Stimulated activated naive B cell treated with anti-CD40 and anti-IgM and Interleukin-4, amounts not matched to agents 10 μg/mL and 1 μg/mL and 100 μg/mL, for 72 hours (primary cell): ENCODE results near the gene ERLIN1.

Experiments
- ATAC-seq, 2 donors: fragments of 150-1000 bp; cut with Tn5 transposase; replicated peaks; 2 replicates each; pipeline ENCODE4 v1.10.0; 2021; ENCODE audit warnings: moderate library complexity in 1 of 2
- DNase-seq: peaks from one replicate; pipeline ENCODE4 v3.0.0; 2021
- H3K27ac Mint-ChIP-seq: one replicate; pipeline ENCODE4 v1.8.0; 2022; ENCODE audit warnings: mild to moderate bottlenecking, mixed read lengths
- H3K27me3 Mint-ChIP-seq, 2 donors: one replicate each; pipeline ENCODE4 v1.8.0; 2022; ENCODE audit warnings: mixed read lengths in 2 of 2
- H3K36me3 Mint-ChIP-seq, 2 donors: one replicate each; pipeline ENCODE4 v1.8.0; 2022; ENCODE audit warnings: mixed read lengths in 2 of 2, mild to moderate bottlenecking in 1 of 2
- H3K4me1 Mint-ChIP-seq, 2 donors: one replicate each; pipeline ENCODE4 v1.8.0; 2022; ENCODE audit warnings: mixed read lengths in 2 of 2, mild to moderate bottlenecking in 1 of 2
- H3K4me3 Mint-ChIP-seq, 2 donors: one replicate each; pipeline ENCODE4 v1.8.0; 2022; ENCODE audit warnings: mild to moderate bottlenecking in 2 of 2, mixed read lengths in 2 of 2, moderate library complexity in 1 of 2
- H3K9me3 Mint-ChIP-seq, 2 donors: one replicate each; pipeline ENCODE4 v1.8.0; 2022; ENCODE audit warnings: mixed read lengths in 2 of 2, mild to moderate bottlenecking in 1 of 2

The ERLIN1 gene

GRCh38 chr10:100157156-100157555, 28.7 kb downstream of the ERLIN1 start:
- no peaks in the 10 kb centered on the region for H3K27me3 Mint-ChIP-seq
- ATAC-seq (no peak), DNase-seq (no peak)
- peaks cover 0 to 2% of the 10 kb centered on the region in 2 donors for H3K9me3 Mint-ChIP-seq
- H3K4me3 Mint-ChIP-seq, result no peak overlapping the region
- peaks cover 52 to 70% of the 10 kb centered on the region in 2 donors for H3K36me3 Mint-ChIP-seq
- peaks cover 19 to 29% of the 10 kb centered on the region in 2 donors for H3K4me1 Mint-ChIP-seq
- H3K27ac Mint-ChIP-seq, result no peak overlapping the region

- Mint-ChIP-seq H3K4me3 (no peak overlapping the region), H3K36me3 (peaks cover 56 to 75% of the 10 kb centered on the region in 2 donors), H3K9me3 (peaks cover 0 to 2% of the 10 kb centered on the region in 2 donors), H3K27ac (no peak overlapping the region), H3K27me3 (no peaks in the 10 kb centered on the region), H3K4me1 (peaks cover 19 to 29% of the 10 kb centered on the region in 2 donors)
- no peak for DNase-seq
- no peak for ATAC-seq
Observed at GRCh38 chr10:100155936-100156335, 29.9 kb downstream of the ERLIN1 start.

- Mint-ChIP-seq H3K36me3 (peaks cover 60 to 73% of the 10 kb centered on the region in 2 donors), H3K27ac (no peak overlapping the region)
Observed at GRCh38 chr10:100154666-100155065, 31.2 kb downstream of the ERLIN1 start.

GRCh38 chr10:100153239-100153825, 32.5 kb downstream of the ERLIN1 start:
- Mint-ChIP-seq H3K9me3 (peaks cover 0 to 2% of the 10 kb centered on the region in 2 donors), H3K4me3 (no peak overlapping the region), H3K27ac (no peak overlapping the region), H3K4me1 (peaks cover 25 to 37% of the 10 kb centered on the region in 2 donors), H3K27me3 (no peaks in the 10 kb centered on the region), H3K36me3 (peaks cover 51 to 70% of the 10 kb centered on the region in 2 donors)
- ATAC-seq, result no peak
- no peak for DNase-seq

More at GRCh38 chr10:100154666-100155065, 31.2 kb downstream of the ERLIN1 start:
- peaks cover 0 to 2% of the 10 kb centered on the region in 2 donors for H3K9me3 Mint-ChIP-seq
- H3K4me1 Mint-ChIP-seq, result peaks cover 22 to 32% of the 10 kb centered on the region in 2 donors
- ATAC-seq (no peak), DNase-seq (no peak)
- H3K27me3 Mint-ChIP-seq, result no peaks in the 10 kb centered on the region
- no peak overlapping the region for H3K4me3 Mint-ChIP-seq

GRCh38 chr10:100151723-100152300, 34.0 kb downstream of the ERLIN1 start:
- Mint-ChIP-seq H3K27ac (no peak overlapping the region), H3K4me3 (no peak overlapping the region), H3K36me3 (peaks cover 41 to 57% of the 10 kb centered on the region in 2 donors), H3K9me3 (peaks cover 0 to under 1% of the 10 kb centered on the region in 2 donors), H3K4me1 (peaks cover 13 to 22% of the 10 kb centered on the region in 2 donors), H3K27me3 (no peaks in the 10 kb centered on the region)
- DNase-seq, result no peak
- no peak for ATAC-seq

- peak; percentile 84 to 91 for ATAC-seq
- peaks cover 20 to 30% of the 10 kb centered on the region in 2 donors for H3K36me3 Mint-ChIP-seq
- peaks cover 0 to 2% of the 10 kb centered on the region in 2 donors for H3K9me3 Mint-ChIP-seq
- peaks cover 4 to 16% of the 10 kb centered on the region in 2 donors for H3K27me3 Mint-ChIP-seq
- peak overlapping the region in 1 of 2 donors; percentile 11 for H3K4me3 Mint-ChIP-seq
- peak overlapping the region; percentile 57 for H3K27ac Mint-ChIP-seq
- peak; percentile 28 for DNase-seq
- peaks cover 12 to 17% of the 10 kb centered on the region in 2 donors for H3K4me1 Mint-ChIP-seq
Observed at GRCh38 chr10:100148353-100149211, 37.2 kb downstream of the ERLIN1 start.

GRCh38 chr10:100146875-100147650, 38.8 kb downstream of the ERLIN1 start:
- Mint-ChIP-seq H3K36me3 (peaks cover 13 to 21% of the 10 kb centered on the region in 2 donors), H3K4me3 (no peak overlapping the region), H3K9me3 (peaks cover 0 to 2% of the 10 kb centered on the region in 2 donors), H3K4me1 (peaks cover 12 to 17% of the 10 kb centered on the region in 2 donors), H3K27ac (no peak overlapping the region), H3K27me3 (peaks cover 4 to 16% of the 10 kb centered on the region in 2 donors)
- DNase-seq (no peak), ATAC-seq (no peak)

GRCh38 chr10:100146398-100146797, 39.4 kb downstream of the ERLIN1 start:
- ATAC-seq (no peak), DNase-seq (no peak)
- Mint-ChIP-seq H3K4me1 (peaks cover 12 to 17% of the 10 kb centered on the region in 2 donors), H3K9me3 (peaks cover 0 to 2% of the 10 kb centered on the region in 2 donors), H3K27me3 (peaks cover 4 to 16% of the 10 kb centered on the region in 2 donors), H3K4me3 (no peak overlapping the region), H3K36me3 (peaks cover 8 to 14% of the 10 kb centered on the region in 2 donors), H3K27ac (no peak overlapping the region)

- DNase-seq, result no peak
- Mint-ChIP-seq H3K9me3 (peaks cover 0 to 2% of the 10 kb centered on the region in 2 donors), H3K36me3 (no peaks in the 10 kb centered on the region), H3K27ac (no peak overlapping the region), H3K4me1 (peaks cover 4 to 5% of the 10 kb centered on the region in 2 donors), H3K4me3 (no peak overlapping the region), H3K27me3 (peaks cover 11 to 16% of the 10 kb centered on the region in 2 donors)
- ATAC-seq, result no peak
Observed at GRCh38 chr10:100143756-100144155, 42.1 kb downstream of the ERLIN1 start.

- Mint-ChIP-seq H3K27ac (no peak overlapping the region), H3K36me3 (no peaks in the 10 kb centered on the region), H3K4me3 (no peak overlapping the region), H3K9me3 (peaks cover 0 to 2% of the 10 kb centered on the region in 2 donors), H3K4me1 (no peaks in the 10 kb centered on the region), H3K27me3 (peaks cover 17 to 23% of the 10 kb centered on the region in 2 donors)
- no peak for DNase-seq
- no peak for ATAC-seq
Observed at GRCh38 chr10:100141446-100142087, 44.3 kb downstream of the ERLIN1 start.

- peaks cover 17% of the 10 kb centered on the region in 2 donors for H3K27me3 Mint-ChIP-seq
- H3K36me3 Mint-ChIP-seq, result no peaks in the 10 kb centered on the region
- H3K4me1 Mint-ChIP-seq, result no peaks in the 10 kb centered on the region
- H3K27ac Mint-ChIP-seq, result no peak overlapping the region
- no peak overlapping the region for H3K4me3 Mint-ChIP-seq
- DNase-seq (no peak), ATAC-seq (no peak)
- no peaks in the 10 kb centered on the region for H3K9me3 Mint-ChIP-seq
Observed at GRCh38 chr10:100140070-100140469, 45.8 kb downstream of the ERLIN1 start.

GRCh38 chr10:100138921-100139496, 46.8 kb downstream of the ERLIN1 start:
- no peak for DNase-seq
- Mint-ChIP-seq H3K36me3 (no peaks in the 10 kb centered on the region), H3K4me3 (no peak overlapping the region), H3K27ac (no peak overlapping the region), H3K9me3 (peaks cover 0 to 2% of the 10 kb centered on the region in 2 donors), H3K27me3 (peaks cover 12 to 17% of the 10 kb centered on the region in 2 donors), H3K4me1 (no peaks in the 10 kb centered on the region)
- no peak for ATAC-seq

- H3K9me3 Mint-ChIP-seq, result peaks cover 0 to 4% of the 10 kb centered on the region in 2 donors
- DNase-seq, result no peak
- peaks cover 11 to 16% of the 10 kb centered on the region in 2 donors for H3K27me3 Mint-ChIP-seq
- no peak overlapping the region for H3K4me3 Mint-ChIP-seq
- ATAC-seq, result no peak
- H3K4me1 Mint-ChIP-seq, result no peaks in the 10 kb centered on the region
- no peak overlapping the region for H3K27ac Mint-ChIP-seq
- no peaks in the 10 kb centered on the region for H3K36me3 Mint-ChIP-seq
Observed at GRCh38 chr10:100135486-100135885, 50.3 kb downstream of the ERLIN1 start.
